ENCODE results near the gene UNC45A. TPM values are rescaled to one million over a fixed set of nuclear protein-coding genes. Genes with fewer than 3 reads are reported as not detected.

The UNC45A gene
- total and polyA plus RNA-seq, 2 of the 13 experiments (the other 11 are each of a cell fraction or from before 2014, with no cell fraction given) = 33.8 to 39.7 TPM

DNA sequence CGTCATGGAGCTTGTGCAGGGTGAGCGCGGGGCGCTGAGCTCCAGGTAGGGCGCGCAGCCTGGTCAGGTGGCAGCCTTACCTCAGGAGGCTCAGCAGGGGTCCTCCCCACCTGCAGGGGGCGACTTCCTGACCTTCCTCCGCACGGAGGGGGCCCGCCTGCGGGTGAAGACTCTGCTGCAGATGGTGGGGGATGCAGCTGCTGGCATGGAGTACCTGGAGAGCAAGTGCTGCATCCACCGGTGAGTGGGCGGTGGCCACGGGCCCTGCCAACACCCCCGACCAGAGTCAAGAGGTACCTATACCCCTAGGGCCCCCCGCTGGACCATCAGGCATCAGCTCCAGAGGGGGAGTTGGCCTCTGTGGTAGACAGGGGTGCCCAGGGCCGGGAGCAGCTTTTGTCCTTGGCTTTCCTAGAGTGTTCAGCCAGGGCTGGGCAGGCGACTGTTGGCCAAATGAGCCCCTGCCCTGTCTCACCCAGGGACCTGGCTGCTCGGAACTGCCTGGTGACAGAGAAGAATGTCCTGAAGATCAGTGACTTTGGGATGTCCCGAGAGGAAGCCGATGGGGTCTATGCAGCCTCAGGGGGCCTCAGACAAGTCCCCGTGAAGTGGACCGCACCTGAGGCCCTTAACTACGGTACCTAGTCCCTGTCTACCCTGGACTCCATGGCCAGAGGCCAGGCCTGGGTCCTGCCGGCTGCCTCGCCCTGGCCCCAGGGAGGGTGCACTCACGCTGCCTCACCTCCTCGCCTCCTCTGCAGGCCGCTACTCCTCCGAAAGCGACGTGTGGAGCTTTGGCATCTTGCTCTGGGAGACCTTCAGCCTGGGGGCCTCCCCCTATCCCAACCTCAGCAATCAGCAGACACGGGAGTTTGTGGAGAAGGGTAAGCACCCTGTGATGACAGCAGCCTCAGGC lies 41.7 kb upstream of the UNC45A start (continued):
- TF ChIP-seq, protein P1, sequence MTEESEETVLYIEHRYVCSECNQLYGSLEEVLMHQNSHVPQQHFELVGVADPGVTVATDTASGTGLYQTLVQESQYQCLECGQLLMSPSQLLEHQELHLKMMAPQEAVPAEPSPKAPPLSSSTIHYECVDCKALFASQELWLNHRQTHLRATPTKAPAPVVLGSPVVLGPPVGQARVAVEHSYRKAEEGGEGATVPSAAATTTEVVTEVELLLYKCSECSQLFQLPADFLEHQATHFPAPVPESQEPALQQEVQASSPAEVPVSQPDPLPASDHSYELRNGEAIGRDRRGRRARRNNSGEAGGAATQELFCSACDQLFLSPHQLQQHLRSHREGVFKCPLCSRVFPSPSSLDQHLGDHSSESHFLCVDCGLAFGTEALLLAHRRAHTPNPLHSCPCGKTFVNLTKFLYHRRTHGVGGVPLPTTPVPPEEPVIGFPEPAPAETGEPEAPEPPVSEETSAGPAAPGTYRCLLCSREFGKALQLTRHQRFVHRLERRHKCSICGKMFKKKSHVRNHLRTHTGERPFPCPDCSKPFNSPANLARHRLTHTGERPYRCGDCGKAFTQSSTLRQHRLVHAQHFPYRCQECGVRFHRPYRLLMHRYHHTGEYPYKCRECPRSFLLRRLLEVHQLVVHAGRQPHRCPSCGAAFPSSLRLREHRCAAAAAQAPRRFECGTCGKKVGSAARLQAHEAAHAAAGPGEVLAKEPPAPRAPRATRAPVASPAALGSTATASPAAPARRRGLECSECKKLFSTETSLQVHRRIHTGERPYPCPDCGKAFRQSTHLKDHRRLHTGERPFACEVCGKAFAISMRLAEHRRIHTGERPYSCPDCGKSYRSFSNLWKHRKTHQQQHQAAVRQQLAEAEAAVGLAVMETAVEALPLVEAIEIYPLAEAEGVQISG (CRISPR knock-in tag; IDR thresholded peaks at IDR 0.05) = peak; percentile 99
- TF ChIP-seq PTBP1 (IDR thresholded peaks at IDR 0.05; ENCODE audit: low read depth, low read length, poor library complexity, severe bottlenecking) (no peak), ZNF782 (CRISPR knock-in tag; IDR thresholded peaks at IDR 0.05; ENCODE audit: borderline replicate concordance) (no peak), TCF12 (IDR thresholded peaks at IDR 0.05) (no peak), TCF12 (CRISPR knock-in tag; IDR thresholded peaks at IDR 0.05) (no peak), MAFK (conservative IDR thresholded peaks at IDR 0.05 in 1 of 2, IDR thresholded peaks at IDR 0.05 in 1 of 2; ENCODE audit: low read length in 2 of 2) (no peak), ZMAT3 (CRISPR knock-in tag; conservative IDR thresholded peaks at IDR 0.05) (no peak), SNAPC2 (CRISPR knock-in tag; IDR thresholded peaks at IDR 0.05) (no peak), RARA (CRISPR knock-in tag; IDR thresholded peaks at IDR 0.05) (no peak), YEATS2 (CRISPR knock-in tag; IDR thresholded peaks at IDR 0.05; ENCODE audit: borderline replicate concordance) (peak; percentile 79), ZNF83 (CRISPR knock-in tag; IDR thresholded peaks at IDR 0.05; ENCODE audit: borderline replicate concordance) (no peak), FOXM1 (CRISPR knock-in tag; IDR thresholded peaks at IDR 0.05) (no peak), KDM3A (CRISPR knock-in tag; IDR thresholded peaks at IDR 0.05; ENCODE audit: low read depth) (0 out of 2 replicates have a peak, but pooled peaks have one; percentile 42), GFI1 (CRISPR knock-in tag; IDR thresholded peaks at IDR 0.05; ENCODE audit: borderline replicate concordance) (no peak), ZNF224 (CRISPR knock-in tag; IDR thresholded peaks at IDR 0.05) (no peak), TAF15 (IDR thresholded peaks at IDR 0.05; ENCODE audit: low read depth, low read length, poor library complexity, severe bottlenecking) (no peak), SNAI1 (CRISPR knock-in tag; IDR thresholded peaks at IDR 0.05; ENCODE audit: borderline replicate concordance) (no peak), ZNF121 (CRISPR knock-in tag; IDR thresholded peaks at IDR 0.05) (no peak), CCDC6 (CRISPR knock-in tag; IDR thresholded peaks at IDR 0.05) (0 out of 2 replicates have a peak, but pooled peaks have one; percentile 28)
- TF ChIP-seq, protein P2, sequence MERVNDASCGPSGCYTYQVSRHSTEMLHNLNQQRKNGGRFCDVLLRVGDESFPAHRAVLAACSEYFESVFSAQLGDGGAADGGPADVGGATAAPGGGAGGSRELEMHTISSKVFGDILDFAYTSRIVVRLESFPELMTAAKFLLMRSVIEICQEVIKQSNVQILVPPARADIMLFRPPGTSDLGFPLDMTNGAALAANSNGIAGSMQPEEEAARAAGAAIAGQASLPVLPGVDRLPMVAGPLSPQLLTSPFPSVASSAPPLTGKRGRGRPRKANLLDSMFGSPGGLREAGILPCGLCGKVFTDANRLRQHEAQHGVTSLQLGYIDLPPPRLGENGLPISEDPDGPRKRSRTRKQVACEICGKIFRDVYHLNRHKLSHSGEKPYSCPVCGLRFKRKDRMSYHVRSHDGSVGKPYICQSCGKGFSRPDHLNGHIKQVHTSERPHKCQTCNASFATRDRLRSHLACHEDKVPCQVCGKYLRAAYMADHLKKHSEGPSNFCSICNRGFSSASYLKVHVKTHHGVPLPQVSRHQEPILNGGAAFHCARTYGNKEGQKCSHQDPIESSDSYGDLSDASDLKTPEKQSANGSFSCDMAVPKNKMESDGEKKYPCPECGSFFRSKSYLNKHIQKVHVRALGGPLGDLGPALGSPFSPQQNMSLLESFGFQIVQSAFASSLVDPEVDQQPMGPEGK (CRISPR knock-in tag; IDR thresholded peaks at IDR 0.05) = peak; percentile 78
- TF ChIP-seq, protein P3, sequence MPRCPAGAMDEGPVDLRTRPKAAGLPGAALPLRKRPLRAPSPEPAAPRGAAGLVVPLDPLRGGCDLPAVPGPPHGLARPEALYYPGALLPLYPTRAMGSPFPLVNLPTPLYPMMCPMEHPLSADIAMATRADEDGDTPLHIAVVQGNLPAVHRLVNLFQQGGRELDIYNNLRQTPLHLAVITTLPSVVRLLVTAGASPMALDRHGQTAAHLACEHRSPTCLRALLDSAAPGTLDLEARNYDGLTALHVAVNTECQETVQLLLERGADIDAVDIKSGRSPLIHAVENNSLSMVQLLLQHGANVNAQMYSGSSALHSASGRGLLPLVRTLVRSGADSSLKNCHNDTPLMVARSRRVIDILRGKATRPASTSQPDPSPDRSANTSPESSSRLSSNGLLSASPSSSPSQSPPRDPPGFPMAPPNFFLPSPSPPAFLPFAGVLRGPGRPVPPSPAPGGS (CRISPR knock-in tag; IDR thresholded peaks at IDR 0.05) = peak; percentile 44; the same call in 1 of the 2 replicates
- TF ChIP-seq, protein P4, sequence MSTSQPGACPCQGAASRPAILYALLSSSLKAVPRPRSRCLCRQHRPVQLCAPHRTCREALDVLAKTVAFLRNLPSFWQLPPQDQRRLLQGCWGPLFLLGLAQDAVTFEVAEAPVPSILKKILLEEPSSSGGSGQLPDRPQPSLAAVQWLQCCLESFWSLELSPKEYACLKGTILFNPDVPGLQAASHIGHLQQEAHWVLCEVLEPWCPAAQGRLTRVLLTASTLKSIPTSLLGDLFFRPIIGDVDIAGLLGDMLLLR (CRISPR knock-in tag; IDR thresholded peaks at IDR 0.05) = no peak

Data from HepG2 (cell line).